Measurements from ENCODE around the gene TAF4B. TPM values are rescaled to one million over a fixed set of nuclear protein-coding genes. Genes with fewer than 3 reads are reported as not detected.
"Not testable (repeated sequence)": the region's sequence is repeated elsewhere in the genome, so short reads cannot be mapped to it uniquely, and the experiment has no call there.

Gene TAF4B
- polyA plus RNA-seq (2013, experiment 1 of 2): 3.4 TPM
- 3.3 TPM for polyA plus RNA-seq (2013, experiment 2 of 2)

- Histone ChIP-seq H3K36me3 (ENCODE audit: control insufficient read depth, insufficient read depth, low read length) (no peaks in the 10 kb centered on the region), H3K27ac (ENCODE audit: low read depth, low read length, severe bottlenecking) (peak within 1 kb of the TSS; percentile 23), H3K9me3 (ENCODE audit: control insufficient read depth, low read length) (no peaks in the 10 kb centered on the region), H3K4me3 (ENCODE audit: extremely low read depth, insufficient read depth, low read length, poor library complexity, severe bottlenecking) (peak within 1 kb of the TSS; percentile 75), H3K4me1 (ENCODE audit: control insufficient read depth, insufficient read depth, low read length, poor library complexity, severe bottlenecking) (peaks cover 9% of the 10 kb centered on the region)
- 0 to 1% methylated on average over 85 to 101 of the region's 101 CpGs for WGBS, 2 experiments (ENCODE audit: insufficient coverage in 2 of 2)
Observed at GRCh38 chr18:26226229-26227050, at the start of gene TAF4B. TAF4B (plus strand) TSS chr18:26226445; CDS start chr18:26226934, 489 bp downstream.

GRCh38 chr18:26181343-26181826 lies 44.9 kb upstream of the TAF4B start:
- no peak overlapping the region for H3K27ac ChIP-seq (ENCODE audit: low read depth, low read length, severe bottlenecking)
- H3K36me3 ChIP-seq (ENCODE audit: control insufficient read depth, insufficient read depth, low read length): no peaks in the 10 kb centered on the region
- no peaks in the 10 kb centered on the region for H3K4me1 ChIP-seq (ENCODE audit: control insufficient read depth, insufficient read depth, low read length, poor library complexity, severe bottlenecking)
- no peaks in the 10 kb centered on the region for H3K9me3 ChIP-seq (ENCODE audit: control insufficient read depth, low read length)
- 93 to 94% methylated on average over 6 to 7 of the region's 7 CpGs for WGBS, 2 experiments (ENCODE audit: insufficient coverage in 2 of 2)
- H3K4me3 ChIP-seq (ENCODE audit: extremely low read depth, insufficient read depth, low read length, poor library complexity, severe bottlenecking): no peak overlapping the region

GRCh38 chr18:26183395-26184112 lies 42.7 kb upstream of the TAF4B start:
- Histone ChIP-seq H3K4me1 (ENCODE audit: control insufficient read depth, insufficient read depth, low read length, poor library complexity, severe bottlenecking) (no peaks in the 10 kb centered on the region), H3K27ac (ENCODE audit: low read depth, low read length, severe bottlenecking) (no peak overlapping the region), H3K9me3 (ENCODE audit: control insufficient read depth, low read length) (no peaks in the 10 kb centered on the region), H3K4me3 (ENCODE audit: extremely low read depth, insufficient read depth, low read length, poor library complexity, severe bottlenecking) (no peak overlapping the region), H3K36me3 (ENCODE audit: control insufficient read depth, insufficient read depth, low read length) (no peaks in the 10 kb centered on the region)

GRCh38 chr18:26185267-26185666 lies 41.0 kb upstream of the TAF4B start:
- no peaks in the 10 kb centered on the region for H3K36me3 ChIP-seq (ENCODE audit: control insufficient read depth, insufficient read depth, low read length)
- no peak overlapping the region for H3K27ac ChIP-seq (ENCODE audit: low read depth, low read length, severe bottlenecking)
- no peaks in the 10 kb centered on the region for H3K9me3 ChIP-seq (ENCODE audit: control insufficient read depth, low read length)
- no peak overlapping the region for H3K4me3 ChIP-seq (ENCODE audit: extremely low read depth, insufficient read depth, low read length, poor library complexity, severe bottlenecking)
- H3K4me1 ChIP-seq (ENCODE audit: control insufficient read depth, insufficient read depth, low read length, poor library complexity, severe bottlenecking): no peaks in the 10 kb centered on the region
- 65 to 69% methylated on average over 2 of the region's 2 CpGs for WGBS, 2 experiments (ENCODE audit: insufficient coverage in 2 of 2)

GRCh38 chr18:26190506-26190905 lies 35.7 kb upstream of the TAF4B start:
- 84 to 94% methylated on average over 7 of the region's 8 CpGs for WGBS, 2 experiments (ENCODE audit: insufficient coverage in 2 of 2)
- Histone ChIP-seq H3K9me3 (ENCODE audit: control insufficient read depth, low read length) (no peaks in the 10 kb centered on the region), H3K4me3 (ENCODE audit: extremely low read depth, insufficient read depth, low read length, poor library complexity, severe bottlenecking) (no peak overlapping the region), H3K27ac (ENCODE audit: low read depth, low read length, severe bottlenecking) (no peak overlapping the region), H3K4me1 (ENCODE audit: control insufficient read depth, insufficient read depth, low read length, poor library complexity, severe bottlenecking) (no peaks in the 10 kb centered on the region), H3K36me3 (ENCODE audit: control insufficient read depth, insufficient read depth, low read length) (no peaks in the 10 kb centered on the region)

GRCh38 chr18:26192233-26192632 lies 34.0 kb upstream of the TAF4B start:
- Histone ChIP-seq H3K27ac (ENCODE audit: low read depth, low read length, severe bottlenecking) (no peak overlapping the region), H3K9me3 (ENCODE audit: control insufficient read depth, low read length) (no peaks in the 10 kb centered on the region), H3K4me3 (ENCODE audit: extremely low read depth, insufficient read depth, low read length, poor library complexity, severe bottlenecking) (no peak overlapping the region), H3K36me3 (ENCODE audit: control insufficient read depth, insufficient read depth, low read length) (no peaks in the 10 kb centered on the region), H3K4me1 (ENCODE audit: control insufficient read depth, insufficient read depth, low read length, poor library complexity, severe bottlenecking) (no peaks in the 10 kb centered on the region)
- no CpG with 5 or more reads among the region's 1 CpG for WGBS, 2 experiments (ENCODE audit: insufficient coverage in 2 of 2)

GRCh38 chr18:26196605-26197004 lies 29.6 kb upstream of the TAF4B start:
- H3K4me1 ChIP-seq (ENCODE audit: control insufficient read depth, insufficient read depth, low read length, poor library complexity, severe bottlenecking): no peaks in the 10 kb centered on the region
- H3K4me3 ChIP-seq (ENCODE audit: extremely low read depth, insufficient read depth, low read length, poor library complexity, severe bottlenecking): no peak overlapping the region
- no peak overlapping the region for H3K27ac ChIP-seq (ENCODE audit: low read depth, low read length, severe bottlenecking)
- no peaks in the 10 kb centered on the region for H3K36me3 ChIP-seq (ENCODE audit: control insufficient read depth, insufficient read depth, low read length)
- no peaks in the 10 kb centered on the region for H3K9me3 ChIP-seq (ENCODE audit: control insufficient read depth, low read length)
- 73 to 89% methylated on average over 3 of the region's 3 CpGs for WGBS, 2 experiments (ENCODE audit: insufficient coverage in 2 of 2)

GRCh38 chr18:26202001-26202400 lies 24.2 kb upstream of the TAF4B start:
- not testable (repeated sequence) for H3K4me3 ChIP-seq (ENCODE audit: extremely low read depth, insufficient read depth, low read length, poor library complexity, severe bottlenecking); H3K36me3 ChIP-seq (ENCODE audit: control insufficient read depth, insufficient read depth, low read length); H3K4me1 ChIP-seq (ENCODE audit: control insufficient read depth, insufficient read depth, low read length, poor library complexity, severe bottlenecking); H3K27ac ChIP-seq (ENCODE audit: low read depth, low read length, severe bottlenecking); H3K9me3 ChIP-seq (ENCODE audit: control insufficient read depth, low read length)
- 89 to 92% methylated on average over 5 to 6 of the region's 9 CpGs for WGBS, 2 experiments (ENCODE audit: insufficient coverage in 2 of 2)

- H3K4me3 ChIP-seq (ENCODE audit: extremely low read depth, insufficient read depth, low read length, poor library complexity, severe bottlenecking): no peak overlapping the region
- no peaks in the 10 kb centered on the region for H3K36me3 ChIP-seq (ENCODE audit: control insufficient read depth, insufficient read depth, low read length)
- WGBS, 2 experiments (ENCODE audit: insufficient coverage in 2 of 2): no CpG with 5 or more reads among the region's 1 CpG
- H3K27ac ChIP-seq (ENCODE audit: low read depth, low read length, severe bottlenecking): no peak overlapping the region
- no peaks in the 10 kb centered on the region for H3K9me3 ChIP-seq (ENCODE audit: control insufficient read depth, low read length)
- no peaks in the 10 kb centered on the region for H3K4me1 ChIP-seq (ENCODE audit: control insufficient read depth, insufficient read depth, low read length, poor library complexity, severe bottlenecking)
Observed at GRCh38 chr18:26205318-26205717, 20.9 kb upstream of the TAF4B start.

- Histone ChIP-seq H3K27ac (ENCODE audit: low read depth, low read length, severe bottlenecking) (no peak overlapping the region), H3K36me3 (ENCODE audit: control insufficient read depth, insufficient read depth, low read length) (no peaks in the 10 kb centered on the region), H3K4me3 (ENCODE audit: extremely low read depth, insufficient read depth, low read length, poor library complexity, severe bottlenecking) (no peak overlapping the region), H3K4me1 (ENCODE audit: control insufficient read depth, insufficient read depth, low read length, poor library complexity, severe bottlenecking) (no peaks in the 10 kb centered on the region), H3K9me3 (ENCODE audit: control insufficient read depth, low read length) (no peaks in the 10 kb centered on the region)
- WGBS, 2 experiments (ENCODE audit: insufficient coverage in 2 of 2): 78 to 100% methylated on average over 1 of the region's 2 CpGs
Observed at GRCh38 chr18:26206488-26206887, 19.8 kb upstream of the TAF4B start.

GRCh38 chr18:26207937-26208336 lies 18.3 kb upstream of the TAF4B start:
- no peaks in the 10 kb centered on the region for H3K4me1 ChIP-seq (ENCODE audit: control insufficient read depth, insufficient read depth, low read length, poor library complexity, severe bottlenecking)
- no peak overlapping the region for H3K4me3 ChIP-seq (ENCODE audit: extremely low read depth, insufficient read depth, low read length, poor library complexity, severe bottlenecking)
- no peak overlapping the region for H3K27ac ChIP-seq (ENCODE audit: low read depth, low read length, severe bottlenecking)
- no peaks in the 10 kb centered on the region for H3K36me3 ChIP-seq (ENCODE audit: control insufficient read depth, insufficient read depth, low read length)
- H3K9me3 ChIP-seq (ENCODE audit: control insufficient read depth, low read length): no peaks in the 10 kb centered on the region
- 86 to 100% methylated on average over 2 to 3 of the region's 3 CpGs for WGBS, 2 experiments (ENCODE audit: insufficient coverage in 2 of 2)

Data from mesodermal cell (in vitro differentiated cells).